CD4-positive, alpha-beta T cell treated with Interleukin-12 subunit alpha and Interleukin-12 subunit beta, for 1 hour (primary cell): Measurements from ENCODE around the gene SCGN.
"Not testable (repeated sequence)": the region's sequence is repeated elsewhere in the genome, so short reads cannot be mapped to it uniquely, and the experiment has no call there.

Source experiments
- DNase-seq: peaks from one replicate; pipeline ENCODE4 v3.0.0-alpha.2; 2020

The SCGN gene

GRCh38 chr6:25732468-25733198 lies 80.6 kb downstream of the SCGN start:
- no peak for DNase-seq

- no peak for DNase-seq
Measured at GRCh38 chr6:25735261-25735660, 83.2 kb downstream of the SCGN start.

GRCh38 chr6:25743868-25744267 lies 91.9 kb downstream of the SCGN start:
- no peak for DNase-seq

- no peak for DNase-seq
Measured at GRCh38 chr6:25745836-25746235, 93.8 kb downstream of the SCGN start.

DNA sequence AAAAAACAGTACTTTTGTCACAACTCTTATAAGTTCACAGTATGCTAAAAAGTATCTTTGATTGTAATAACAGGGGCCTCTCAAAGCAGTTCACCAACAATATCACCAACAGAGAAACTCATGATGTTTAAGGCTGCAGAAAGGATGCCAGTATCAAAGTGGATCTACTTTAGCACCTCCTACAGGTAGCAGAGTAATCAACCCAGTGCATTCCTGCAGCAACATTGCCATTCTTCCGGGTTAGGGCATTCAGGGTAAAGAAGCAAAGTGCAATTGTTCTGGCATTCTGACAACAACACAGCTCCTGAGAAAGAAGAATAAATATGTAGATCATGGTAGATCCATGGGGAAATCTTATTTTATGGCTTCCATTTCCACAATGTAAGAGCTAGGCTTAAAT lies 95.0 kb downstream of the SCGN start:
- DNase-seq, result no peak

DNA sequence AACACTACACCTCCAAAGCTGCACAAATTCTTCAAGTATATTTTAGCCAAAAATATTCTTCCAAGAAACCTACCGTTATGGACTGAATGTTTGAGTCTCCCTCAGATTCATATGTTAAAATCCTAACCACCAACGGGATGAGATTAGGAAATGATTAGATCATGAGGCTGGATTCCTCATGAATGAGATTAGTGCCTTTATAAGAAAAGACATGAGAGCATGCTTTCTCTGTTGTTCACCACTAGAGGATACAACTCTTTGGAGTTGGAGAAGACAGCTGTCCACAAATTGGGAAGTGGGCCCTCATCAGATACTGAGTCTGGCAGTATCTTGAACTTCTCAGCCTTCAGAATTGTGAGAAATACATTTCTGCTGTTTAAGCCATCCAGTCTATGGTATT lies 95.5 kb downstream of the SCGN start:
- DNase-seq, result no peak

GRCh38 chr6:25748049-25748448 lies 96.0 kb downstream of the SCGN start:
- DNase-seq, result no peak

GRCh38 chr6:25748601-25749517 lies 96.8 kb downstream of the SCGN start:
- DNase-seq, result not testable (repeated sequence)

DNA sequence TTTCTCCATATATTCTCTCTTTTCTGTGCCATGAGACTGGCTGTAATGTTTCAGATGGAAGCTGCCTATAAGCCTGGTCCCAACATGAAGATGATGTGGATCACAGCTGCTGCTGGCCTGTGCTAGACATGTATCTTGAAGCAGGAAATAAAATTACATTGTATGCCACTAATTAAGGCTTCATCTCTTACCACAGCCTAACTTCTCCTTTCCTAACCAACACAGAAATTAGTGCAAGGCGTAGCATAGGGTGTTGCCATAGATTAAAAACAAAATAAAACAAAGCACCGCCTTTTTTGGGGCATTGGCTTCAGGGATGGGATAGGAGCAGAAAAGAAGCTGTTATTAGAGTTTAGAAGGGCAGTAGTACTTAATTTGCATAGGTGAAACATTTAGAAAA lies 97.8 kb downstream of the SCGN start:
- DNase-seq, result no peak

GRCh38 chr6:25750906-25751305 lies 98.9 kb downstream of the SCGN start:
- DNase-seq, result no peak
